GM13977 (cell line): ENCODE results near the gene PANX3.

Experiments
- DNase-seq: peaks from one replicate; pipeline ENCODE4 v3.0.0; 2012; ENCODE audit warnings: low spot score
- CTCF ChIP-seq: IDR thresholded peaks from 2 replicates; pipeline ENCODE4 v1.5.1; 2012; ENCODE audit warnings: mild to moderate bottlenecking, control low read depth; ENCODE audit not compliant: insufficient read depth; ENCODE audit errors: extremely low read depth, missing control alignments
- in situ Hi-C: fragments of 300-500 bp; cut with MboI; formaldehyde crosslinking; loops from one replicate; pipeline ENCODE4 v1.12.0; 2022; ENCODE audit warnings: low sequenced_read_pairs, low pct_unique_long_range_greater_than_20kb, mixed read lengths, inconsistent platforms; ENCODE audit not compliant: unreplicated experiment

The PANX3 gene

GRCh38 chr11:124610295-124610694 is 933 bp upstream of the PANX3 start:
- no peak for DNase-seq
- in situ Hi-C loops, result no loop called here
- no peak for TF ChIP-seq CTCF

DNA sequence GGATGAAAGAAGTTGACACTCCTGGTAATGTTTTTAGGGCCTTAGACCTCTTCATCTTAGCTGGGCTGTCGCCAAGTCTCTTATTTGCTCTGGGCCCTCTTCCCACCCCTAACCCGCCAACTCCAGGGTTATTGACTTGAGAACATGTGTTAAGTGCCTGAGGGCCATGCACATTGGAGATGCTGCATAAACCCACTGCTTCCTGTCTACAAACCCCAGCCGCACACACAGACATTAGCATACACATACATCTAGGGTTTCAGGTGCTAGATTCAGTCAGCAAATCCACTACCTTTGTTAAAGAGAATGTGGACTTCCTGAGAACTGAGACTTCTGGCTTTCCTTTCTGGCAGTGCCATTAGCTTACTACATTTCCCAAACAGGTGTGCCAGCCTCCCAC is 817 bp downstream of the PANX3 start:
- no peak for TF ChIP-seq CTCF
- no peak for DNase-seq
- in situ Hi-C loops, result no loop called here

- DNase-seq, result no peak
- in situ Hi-C loops, result no loop called here
- TF ChIP-seq CTCF, result no peak
Measured at GRCh38 chr11:124612567-124613246, 1.5 kb downstream of the PANX3 start.

DNA sequence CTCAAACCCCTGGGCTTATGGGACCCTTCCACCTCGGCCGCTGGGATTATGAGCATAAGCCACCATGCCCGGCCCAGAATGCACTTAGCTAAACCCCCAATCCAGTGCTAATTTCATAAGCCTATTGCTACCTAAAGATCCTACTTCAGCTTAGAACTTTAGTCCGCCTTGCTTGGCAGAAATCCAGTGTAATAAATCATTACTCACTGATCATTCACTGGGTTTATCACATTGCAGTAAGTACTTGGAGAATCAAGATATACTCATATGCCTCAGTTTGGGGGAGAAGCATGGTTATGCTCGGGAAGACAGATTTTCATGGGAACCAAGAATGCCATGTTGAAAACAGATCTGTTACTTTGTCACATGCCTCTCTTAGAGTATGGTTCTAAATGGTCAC is 7.6 kb downstream of the PANX3 start:
- in situ Hi-C loops, result no loop called here
- no peak for TF ChIP-seq CTCF

GRCh38 chr11:124622531-124623451 is 11.6 kb downstream of the PANX3 start, which contains the start of gene TBRG1:
Gene TBRG1 (plus strand): TSS chr11:124622864. CDS start chr11:124623084, 220 bp downstream.
- no peak for TF ChIP-seq CTCF
- DNase-seq, result peak; percentile 88
- in situ Hi-C loops, result no loop called here

More for the DNA sequence above, 7.6 kb downstream of the PANX3 start:
- DNase-seq, result no peak

GRCh38 chr11:124623861-124624525 is 12.8 kb downstream of the PANX3 start:
- no peak for TF ChIP-seq CTCF
- in situ Hi-C loops, result no loop called here
- DNase-seq, result no peak
